WTC11 (cell line): ENCODE measurements around the gene MUC20.

Source experiments
- ATF1 ChIP-seq: sonication (generic); formaldehyde crosslinking; IDR thresholded peaks from 2 replicates; pipeline ENCODE4 v1.8.1; 2023; ENCODE audit warnings: mild to moderate bottlenecking, moderate library complexity, missing genetic modification reagents
- ATF6 ChIP-seq: sonication (generic); formaldehyde crosslinking; IDR thresholded peaks from 2 replicates; pipeline ENCODE4 v1.8.1; 2023; ENCODE audit warnings: mild to moderate bottlenecking, missing genetic modification reagents
- CBFB ChIP-seq: sonication (generic); formaldehyde crosslinking; IDR thresholded peaks from 2 replicates; pipeline ENCODE4 v1.8.1; 2022; ENCODE audit warnings: mild to moderate bottlenecking, low read depth, missing genetic modification reagents
- IRF2 ChIP-seq: sonication (generic); formaldehyde crosslinking; IDR thresholded peaks from 2 replicates; pipeline ENCODE4 v1.8.0; 2022; ENCODE audit warnings: low read depth, missing genetic modification reagents, borderline replicate concordance
- JUN ChIP-seq: sonication (generic); formaldehyde crosslinking; IDR thresholded peaks from 2 replicates; pipeline ENCODE4 v1.8.0; 2023; ENCODE audit warnings: mild to moderate bottlenecking, missing genetic modification reagents
- KAT7 ChIP-seq: sonication (generic); formaldehyde crosslinking; IDR thresholded peaks from 2 replicates; pipeline ENCODE4 v1.8.1; 2023; ENCODE audit warnings: missing genetic modification reagents, mild to moderate bottlenecking, borderline replicate concordance
- NFATC4 ChIP-seq: fragments of 250-450 bp; sonication (Bioruptor Pico); IDR thresholded peaks from 2 replicates; pipeline ENCODE4 v1.9.0; 2021; ENCODE audit warnings: mild to moderate bottlenecking
- NR1H2 ChIP-seq: sonication (generic); formaldehyde crosslinking; IDR thresholded peaks from 2 replicates; pipeline ENCODE4 v1.9.0; 2021; ENCODE audit warnings: mild to moderate bottlenecking, moderate library complexity, missing genetic modification reagents
- PRDM15 ChIP-seq: sonication (generic); formaldehyde crosslinking; IDR thresholded peaks from 2 replicates; pipeline ENCODE4 v1.8.0; 2022; ENCODE audit warnings: missing genetic modification reagents
- ZNF263 ChIP-seq: sonication (generic); formaldehyde crosslinking; IDR thresholded peaks from 2 replicates; pipeline ENCODE4 v1.8.1; 2022; ENCODE audit warnings: low read depth, mild to moderate bottlenecking, moderate library complexity, missing genetic modification reagents
- TF ChIP-seq, protein P1 (sequence below): fragments of 200-600 bp; IDR thresholded peaks from 2 replicates; pipeline ENCODE4 v1.8.0; 2022; ENCODE audit warnings: antibody characterized with exemption
- TF ChIP-seq, protein P2 (sequence below): sonication (generic); formaldehyde crosslinking; IDR thresholded peaks from 2 replicates; pipeline ENCODE4 v1.8.0; 2022; ENCODE audit warnings: mild to moderate bottlenecking, missing genetic modification reagents
- TF ChIP-seq, protein P3 (sequence below): sonication (generic); formaldehyde crosslinking; IDR thresholded peaks from 2 replicates; pipeline ENCODE4 v1.8.0; 2022; ENCODE audit warnings: mild to moderate bottlenecking, missing genetic modification reagents
- TF ChIP-seq, protein P4 (sequence below): sonication (generic); formaldehyde crosslinking; IDR thresholded peaks from 2 replicates; pipeline ENCODE4 v1.8.1; 2023; ENCODE audit warnings: mild to moderate bottlenecking, missing genetic modification reagents, moderate library complexity

- TF ChIP-seq PRDM15 (CRISPR knock-in tag) (no peak), ATF6 (CRISPR knock-in tag) (no peak), NFATC4 (no peak), KAT7 (no peak), ZNF263 (CRISPR knock-in tag) (no peak), JUN (CRISPR knock-in tag) (no peak), IRF2 (CRISPR knock-in tag) (no peak), NR1H2 (CRISPR knock-in tag) (no peak), CBFB (CRISPR knock-in tag) (no peak), ATF1 (CRISPR knock-in tag) (no peak)
- TF ChIP-seq, protein P1, sequence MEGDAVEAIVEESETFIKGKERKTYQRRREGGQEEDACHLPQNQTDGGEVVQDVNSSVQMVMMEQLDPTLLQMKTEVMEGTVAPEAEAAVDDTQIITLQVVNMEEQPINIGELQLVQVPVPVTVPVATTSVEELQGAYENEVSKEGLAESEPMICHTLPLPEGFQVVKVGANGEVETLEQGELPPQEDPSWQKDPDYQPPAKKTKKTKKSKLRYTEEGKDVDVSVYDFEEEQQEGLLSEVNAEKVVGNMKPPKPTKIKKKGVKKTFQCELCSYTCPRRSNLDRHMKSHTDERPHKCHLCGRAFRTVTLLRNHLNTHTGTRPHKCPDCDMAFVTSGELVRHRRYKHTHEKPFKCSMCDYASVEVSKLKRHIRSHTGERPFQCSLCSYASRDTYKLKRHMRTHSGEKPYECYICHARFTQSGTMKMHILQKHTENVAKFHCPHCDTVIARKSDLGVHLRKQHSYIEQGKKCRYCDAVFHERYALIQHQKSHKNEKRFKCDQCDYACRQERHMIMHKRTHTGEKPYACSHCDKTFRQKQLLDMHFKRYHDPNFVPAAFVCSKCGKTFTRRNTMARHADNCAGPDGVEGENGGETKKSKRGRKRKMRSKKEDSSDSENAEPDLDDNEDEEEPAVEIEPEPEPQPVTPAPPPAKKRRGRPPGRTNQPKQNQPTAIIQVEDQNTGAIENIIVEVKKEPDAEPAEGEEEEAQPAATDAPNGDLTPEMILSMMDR = no peak
- TF ChIP-seq, protein P2, sequence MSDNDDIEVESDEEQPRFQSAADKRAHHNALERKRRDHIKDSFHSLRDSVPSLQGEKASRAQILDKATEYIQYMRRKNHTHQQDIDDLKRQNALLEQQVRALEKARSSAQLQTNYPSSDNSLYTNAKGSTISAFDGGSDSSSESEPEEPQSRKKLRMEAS (CRISPR knock-in tag) = no peak
- TF ChIP-seq, protein P3, sequence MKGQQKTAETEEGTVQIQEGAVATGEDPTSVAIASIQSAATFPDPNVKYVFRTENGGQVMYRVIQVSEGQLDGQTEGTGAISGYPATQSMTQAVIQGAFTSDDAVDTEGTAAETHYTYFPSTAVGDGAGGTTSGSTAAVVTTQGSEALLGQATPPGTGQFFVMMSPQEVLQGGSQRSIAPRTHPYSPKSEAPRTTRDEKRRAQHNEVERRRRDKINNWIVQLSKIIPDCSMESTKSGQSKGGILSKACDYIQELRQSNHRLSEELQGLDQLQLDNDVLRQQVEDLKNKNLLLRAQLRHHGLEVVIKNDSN (CRISPR knock-in tag) = no peak
- TF ChIP-seq, protein P4, sequence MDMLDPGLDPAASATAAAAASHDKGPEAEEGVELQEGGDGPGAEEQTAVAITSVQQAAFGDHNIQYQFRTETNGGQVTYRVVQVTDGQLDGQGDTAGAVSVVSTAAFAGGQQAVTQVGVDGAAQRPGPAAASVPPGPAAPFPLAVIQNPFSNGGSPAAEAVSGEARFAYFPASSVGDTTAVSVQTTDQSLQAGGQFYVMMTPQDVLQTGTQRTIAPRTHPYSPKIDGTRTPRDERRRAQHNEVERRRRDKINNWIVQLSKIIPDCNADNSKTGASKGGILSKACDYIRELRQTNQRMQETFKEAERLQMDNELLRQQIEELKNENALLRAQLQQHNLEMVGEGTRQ (CRISPR knock-in tag) = no peak
Observed at GRCh38 chr3:195735036-195735695, 14.4 kb downstream of the MUC20 start.
